Upper lobe of left lung (tissue), 4 donors: Measurements from ENCODE around the gene SEPSECS.

ENCODE experiments used
- EP300 ChIP-seq, 4 donors: sonication (generic); formaldehyde crosslinking; IDR thresholded peaks; one replicate each; pipeline ENCODE4 v1.5.1; 2017; ENCODE audit warnings: antibody characterized with exemption in 4 of 4, control low read depth in 2 of 4
- POLR2A ChIP-seq, 4 donors: fragments of 450-650 bp; IDR thresholded peaks; one replicate each; pipeline ENCODE4 v1.5.1; 2016 to 2017; ENCODE audit warnings: antibody characterized with exemption in 4 of 4, mild to moderate bottlenecking in 2 of 4
- POLR2AphosphoS5 ChIP-seq, 2 donors: sonication (generic); formaldehyde crosslinking; IDR thresholded peaks; one replicate each; pipeline ENCODE4 v1.5.1; 2017; ENCODE audit warnings: antibody characterized with exemption in 2 of 2
- TF ChIP-seq, protein P1 (sequence below), 6 experiments: fragments of 450-650 bp in 4 of 6; fragments of 200-600 bp in 2 of 6; sonication (generic) in 2 of 6; IDR thresholded peaks; one replicate each; pipeline ENCODE4 v1.5.1; 2016 to 2019; ENCODE audit warnings: antibody characterized with exemption in 6 of 6

DNA sequence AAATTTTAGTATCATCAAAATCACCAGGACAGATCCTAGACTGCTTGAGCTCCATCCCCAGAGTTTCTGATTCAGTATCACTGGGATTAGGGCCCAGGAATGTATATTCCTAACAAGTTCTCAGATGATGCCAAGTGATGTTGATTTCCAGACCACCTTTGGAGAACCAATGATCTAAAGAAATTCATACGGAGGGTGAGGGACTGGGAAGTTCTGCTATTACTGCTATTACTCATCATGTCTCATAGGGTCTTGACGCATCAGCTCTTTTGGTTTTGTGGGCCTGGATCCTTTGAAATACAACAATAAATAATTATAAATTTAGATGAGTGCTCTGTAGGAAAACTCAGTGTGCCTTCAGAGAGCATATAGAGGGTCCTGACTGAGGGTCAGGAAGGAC lies 69.7 kb downstream of the SEPSECS start:
- TF ChIP-seq, protein P1, sequence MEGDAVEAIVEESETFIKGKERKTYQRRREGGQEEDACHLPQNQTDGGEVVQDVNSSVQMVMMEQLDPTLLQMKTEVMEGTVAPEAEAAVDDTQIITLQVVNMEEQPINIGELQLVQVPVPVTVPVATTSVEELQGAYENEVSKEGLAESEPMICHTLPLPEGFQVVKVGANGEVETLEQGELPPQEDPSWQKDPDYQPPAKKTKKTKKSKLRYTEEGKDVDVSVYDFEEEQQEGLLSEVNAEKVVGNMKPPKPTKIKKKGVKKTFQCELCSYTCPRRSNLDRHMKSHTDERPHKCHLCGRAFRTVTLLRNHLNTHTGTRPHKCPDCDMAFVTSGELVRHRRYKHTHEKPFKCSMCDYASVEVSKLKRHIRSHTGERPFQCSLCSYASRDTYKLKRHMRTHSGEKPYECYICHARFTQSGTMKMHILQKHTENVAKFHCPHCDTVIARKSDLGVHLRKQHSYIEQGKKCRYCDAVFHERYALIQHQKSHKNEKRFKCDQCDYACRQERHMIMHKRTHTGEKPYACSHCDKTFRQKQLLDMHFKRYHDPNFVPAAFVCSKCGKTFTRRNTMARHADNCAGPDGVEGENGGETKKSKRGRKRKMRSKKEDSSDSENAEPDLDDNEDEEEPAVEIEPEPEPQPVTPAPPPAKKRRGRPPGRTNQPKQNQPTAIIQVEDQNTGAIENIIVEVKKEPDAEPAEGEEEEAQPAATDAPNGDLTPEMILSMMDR (IDR thresholded peaks at IDR 0.05), result no peak
- TF ChIP-seq POLR2AphosphoS5 (IDR thresholded peaks at IDR 0.05), result no peak
- no peak for TF ChIP-seq POLR2A (IDR thresholded peaks at IDR 0.05)
- no peak for TF ChIP-seq EP300 (IDR thresholded peaks at IDR 0.05)
